SK-N-MC (cell line): ENCODE results near the gene CCDC57.

Source experiments
- DNase-seq: peaks from one replicate; pipeline ENCODE4 v3.0.0-alpha.2; 2011; ENCODE audit warnings: low read depth, low spot score
- H3K27ac ChIP-seq: fragments of 200-600 bp; sonication (generic); 2 replicates; pipeline ENCODE4 v1.5.1; 2016; ENCODE audit warnings: mixed run types
- H3K36me3 ChIP-seq: fragments of 200-600 bp; sonication (generic); 2 replicates; pipeline ENCODE4 v1.6.1; 2017; ENCODE audit warnings: antibody characterized with exemption, low read length, mixed read lengths; ENCODE audit not compliant: insufficient read depth
- H3K4me3 ChIP-seq: fragments of 200-600 bp; sonication (generic); 2 replicates; pipeline ENCODE4 v1.5.1; 2016
- H3K9ac ChIP-seq: fragments of 200-600 bp; sonication (generic); 2 replicates; pipeline ENCODE4 v1.8.0; 2017; ENCODE audit warnings: mixed run types, mixed read lengths; ENCODE audit not compliant: insufficient read length
- H3K9me3 ChIP-seq: fragments of 200-600 bp; sonication (generic); 2 replicates; pipeline ENCODE4 v1.6.1; 2017; ENCODE audit warnings: low read depth, mild to moderate bottlenecking, antibody characterized with exemption, low read length, moderate library complexity, mixed read lengths
- EZH2 ChIP-seq: fragments of 200-600 bp; sonication (generic); IDR thresholded peaks from one replicate; pipeline ENCODE4 v1.6.1; 2017; ENCODE audit warnings: antibody characterized with exemption
- FOXP2 ChIP-seq: optimal IDR thresholded peaks from 2 replicates; pipeline ENCODE3; 2011; ENCODE audit warnings: mild to moderate bottlenecking, moderate library complexity; ENCODE audit not compliant: insufficient read depth; ENCODE audit errors: extremely low read length, control extremely low read depth
- POLR2AphosphoS5 ChIP-seq: IDR thresholded peaks from 2 replicates; pipeline ENCODE4 v1.6.1; 2012; ENCODE audit warnings: mild to moderate bottlenecking, low read depth, low read length, borderline replicate concordance

CCDC57 gene

DNA sequence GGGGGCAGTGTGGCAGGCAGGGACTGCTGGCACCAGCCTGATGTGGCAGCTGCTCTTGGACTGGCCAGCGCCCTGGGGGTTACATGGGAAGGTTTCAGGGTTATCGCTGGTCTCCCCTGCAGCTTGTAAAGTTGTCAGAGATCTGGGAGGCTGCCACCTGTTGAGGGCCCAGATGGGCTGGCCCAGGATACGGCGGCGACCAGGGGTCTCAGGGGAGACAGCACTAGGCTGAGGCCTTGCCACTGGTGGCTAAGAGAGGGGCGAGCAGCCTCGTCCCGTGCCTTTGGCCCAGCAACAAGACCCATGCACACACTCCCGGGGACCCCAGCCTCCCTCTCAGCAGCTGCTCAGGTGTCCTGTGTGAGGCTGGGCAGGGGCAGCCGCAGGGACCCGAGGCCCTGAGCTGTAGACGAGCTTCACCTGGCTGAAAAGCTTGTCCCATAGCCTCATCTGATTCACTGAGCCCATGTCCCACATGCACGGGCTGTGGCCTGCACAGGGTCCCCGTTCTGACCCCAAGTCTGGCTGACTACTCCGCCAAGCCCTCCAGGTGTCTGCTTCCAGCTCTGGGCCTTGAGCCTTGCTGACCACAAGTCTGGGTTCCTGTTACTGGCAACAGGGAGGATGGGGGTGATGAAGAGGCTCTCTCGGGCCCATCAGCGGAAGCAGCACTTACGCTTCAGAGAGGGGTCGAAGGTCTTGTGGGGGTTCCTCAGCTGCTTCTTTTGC, 153.2 kb downstream of the CCDC57 start:
- H3K36me3 ChIP-seq, result peaks cover 57% of the 10 kb centered on the region; the same call in 1 of the 2 replicates
- no peak overlapping the region for H3K27ac ChIP-seq
- H3K4me3 ChIP-seq, result no peak overlapping the region
- H3K9ac ChIP-seq, result no peak overlapping the region
- no peak for TF ChIP-seq POLR2AphosphoS5
- no peak for TF ChIP-seq EZH2
- TF ChIP-seq FOXP2, result no peak
- DNase-seq, result no peak
- no peaks in the 10 kb centered on the region for H3K9me3 ChIP-seq

DNA sequence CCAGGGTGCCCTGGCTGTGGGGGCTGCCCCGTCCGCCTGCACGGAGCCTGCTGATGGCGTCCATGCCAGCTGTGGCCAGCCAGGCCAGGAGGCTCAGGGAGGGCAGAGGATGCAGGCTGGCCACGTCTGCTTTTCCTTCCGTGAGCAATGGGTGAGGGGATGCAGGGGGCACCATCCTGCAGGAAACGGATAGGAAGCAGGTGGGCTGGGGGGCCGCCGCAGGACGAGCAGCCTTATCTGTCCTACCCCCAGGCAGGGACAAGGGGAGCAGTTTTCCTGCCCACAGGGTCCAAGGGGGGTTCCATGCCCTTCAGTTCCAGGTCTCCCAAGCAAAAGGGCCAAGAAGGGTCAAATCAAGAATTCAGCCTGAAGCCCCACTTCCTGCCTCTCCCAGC, 153.8 kb downstream of the CCDC57 start:
- H3K9me3 ChIP-seq, result no peaks in the 10 kb centered on the region
- no peak for DNase-seq
- H3K36me3 ChIP-seq, result peaks cover 57% of the 10 kb centered on the region; the same call in 1 of the 2 replicates
- no peak overlapping the region for H3K9ac ChIP-seq
- H3K27ac ChIP-seq, result no peak overlapping the region
- H3K4me3 ChIP-seq, result no peak overlapping the region
- no peak for TF ChIP-seq POLR2AphosphoS5

- no peak overlapping the region for H3K9ac ChIP-seq
- no peak overlapping the region for H3K27ac ChIP-seq
- no peak for DNase-seq
- H3K4me3 ChIP-seq, result no peak overlapping the region
- no peaks in the 10 kb centered on the region for H3K9me3 ChIP-seq
- no peak for TF ChIP-seq EZH2
- no peak for TF ChIP-seq POLR2AphosphoS5
- no peak for TF ChIP-seq FOXP2
- peaks cover 57% of the 10 kb centered on the region; the same call in 1 of the 2 replicates for H3K36me3 ChIP-seq
These were observed 154.3 kb downstream of the CCDC57 start for GRCh38 chr17:82058230-82058854.

- H3K36me3 ChIP-seq, result peaks cover 53% of the 10 kb centered on the region; the same call in 1 of the 2 replicates
- no peak overlapping the region for H3K4me3 ChIP-seq
- H3K9ac ChIP-seq, result no peak overlapping the region
- no peak overlapping the region for H3K27ac ChIP-seq
- TF ChIP-seq POLR2AphosphoS5 (peak; percentile 33; the same call in 1 of the 2 replicates), EZH2 (no peak)
- no peaks in the 10 kb centered on the region for H3K9me3 ChIP-seq
- no peak for DNase-seq
These were observed 155.7 kb downstream of the CCDC57 start for GRCh38 chr17:82056729-82057621.

DNA sequence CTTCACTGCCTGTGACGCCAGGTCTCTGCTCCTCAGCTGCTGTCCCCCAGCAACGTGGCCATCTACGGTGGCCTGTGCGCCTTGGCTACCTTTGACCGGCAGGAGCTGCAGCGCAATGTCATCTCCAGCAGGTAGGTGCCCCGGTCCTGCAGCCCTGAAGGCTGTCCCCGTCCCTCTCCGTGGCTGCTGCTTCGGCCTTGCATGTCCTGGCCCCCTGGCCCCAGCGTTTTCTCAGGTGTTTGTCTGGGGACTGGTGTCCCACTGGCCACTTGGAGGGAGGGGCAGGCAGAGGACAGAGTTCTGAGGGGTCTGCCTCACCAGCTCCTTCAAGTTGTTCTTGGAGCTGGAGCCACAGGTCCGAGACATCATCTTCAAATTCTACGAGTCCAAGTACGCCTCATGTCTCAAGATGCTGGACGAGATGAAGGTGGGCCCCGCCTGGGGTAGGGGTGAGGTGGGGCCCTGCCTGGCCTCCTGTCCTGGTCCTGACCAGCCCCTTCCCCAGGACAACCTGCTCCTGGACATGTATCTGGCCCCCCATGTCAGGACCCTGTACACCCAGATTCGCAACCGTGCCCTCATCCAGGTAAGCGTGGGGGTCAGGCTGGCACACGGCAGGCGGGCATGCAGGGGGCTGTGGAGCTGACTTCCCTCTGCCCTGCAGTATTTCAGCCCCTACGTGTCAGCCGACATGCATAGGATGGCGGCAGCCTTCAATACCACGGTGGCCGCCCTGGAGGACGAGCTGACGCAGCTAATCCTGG, 156.5 kb downstream of the CCDC57 start:
- Histone ChIP-seq H3K36me3 (peaks cover 49% of the 10 kb centered on the region; the same call in 1 of the 2 replicates), H3K9me3 (no peaks in the 10 kb centered on the region), H3K4me3 (no peak overlapping the region), H3K27ac (no peak overlapping the region), H3K9ac (no peak overlapping the region)
- TF ChIP-seq POLR2AphosphoS5, result no peak
- TF ChIP-seq EZH2, result no peak
- no peak for TF ChIP-seq FOXP2
- no peak for DNase-seq

GRCh38 chr17:82055023-82055964, 157.3 kb downstream of the CCDC57 start:
- no peak for DNase-seq
- Histone ChIP-seq H3K36me3 (peaks cover 40% of the 10 kb centered on the region; the same call in 1 of the 2 replicates), H3K4me3 (no peak overlapping the region), H3K27ac (no peak overlapping the region), H3K9me3 (no peaks in the 10 kb centered on the region), H3K9ac (no peak overlapping the region)
- no peak for TF ChIP-seq FOXP2
- TF ChIP-seq EZH2, result no peak
- TF ChIP-seq POLR2AphosphoS5, result no peak
